ENCODE data around the gene CTIF. TPM values are rescaled to one million over a fixed set of nuclear protein-coding genes. Genes with fewer than 3 reads are reported as not detected.
"Not testable (repeated sequence)": the region's sequence is repeated elsewhere in the genome, so short reads cannot be mapped to it uniquely, and the experiment has no call there.

The CTIF gene
- polyA plus RNA-seq, 3 donors, result 13.9 to 17.0 (median 15.3) TPM

- no peak for DNase-seq (ENCODE audit: low read depth in 3 of 3, low spot score in 2 of 3)
Observed at GRCh38 chr18:48638896-48639771, 100.3 kb downstream of the CTIF start.

DNA sequence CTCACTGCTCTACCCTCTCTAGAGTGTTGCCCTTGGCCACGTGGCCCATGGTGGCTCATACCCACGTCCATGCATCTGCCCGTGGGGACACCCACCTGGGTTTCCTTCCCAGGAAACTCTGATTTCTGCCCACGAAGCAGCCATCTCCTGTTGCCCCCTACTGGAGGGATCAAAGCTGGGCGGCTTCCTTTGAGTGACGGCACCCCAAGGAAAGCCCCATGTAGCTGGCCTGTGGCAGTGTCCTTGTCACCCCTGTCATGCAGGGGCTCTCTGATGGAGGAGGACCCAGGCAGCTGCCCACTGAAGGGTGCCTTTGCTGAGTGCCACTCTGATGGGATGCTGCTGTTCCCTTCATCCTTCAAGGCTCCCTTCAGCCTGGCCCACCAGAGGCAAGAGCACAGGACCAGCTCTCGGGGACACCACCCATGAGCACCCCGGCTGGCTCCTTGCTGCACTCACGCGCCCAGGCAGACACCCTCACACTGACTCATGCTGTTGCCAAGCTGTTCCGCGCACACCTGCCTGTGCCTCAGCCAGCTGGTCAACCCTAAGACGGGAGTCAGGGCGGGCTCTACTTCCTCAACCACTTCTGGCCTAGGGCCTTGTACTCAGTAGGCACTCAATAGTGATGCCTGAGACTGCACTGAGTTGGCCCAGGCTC, 101.1 kb downstream of the CTIF start:
- DNase-seq (ENCODE audit: low read depth in 3 of 3, low spot score in 2 of 3), result no peak

- no peak for DNase-seq (ENCODE audit: low read depth in 3 of 3, low spot score in 2 of 3)
Observed at GRCh38 chr18:48640566-48641270, 101.9 kb downstream of the CTIF start.

DNA sequence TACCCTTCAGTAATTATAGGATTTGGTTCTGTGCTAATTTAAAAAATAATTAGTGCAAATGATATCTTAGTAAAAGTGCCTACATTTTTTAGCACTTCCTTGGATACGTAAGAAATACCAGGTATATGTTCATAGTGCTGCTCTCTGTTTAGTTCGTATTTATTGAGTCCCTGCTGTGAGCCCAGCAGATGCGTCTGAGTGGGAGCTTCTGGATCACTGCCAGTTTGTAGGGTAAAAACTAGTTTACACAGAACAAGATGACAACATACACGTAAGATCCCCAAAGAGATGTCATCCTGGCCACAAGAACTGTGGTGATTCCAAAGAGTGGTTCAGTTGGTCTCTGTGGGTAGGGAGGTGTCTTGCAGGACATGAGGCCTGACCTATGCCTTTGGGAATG, 103.2 kb downstream of the CTIF start:
- no peak for DNase-seq (ENCODE audit: low read depth in 3 of 3, low spot score in 2 of 3)

DNA sequence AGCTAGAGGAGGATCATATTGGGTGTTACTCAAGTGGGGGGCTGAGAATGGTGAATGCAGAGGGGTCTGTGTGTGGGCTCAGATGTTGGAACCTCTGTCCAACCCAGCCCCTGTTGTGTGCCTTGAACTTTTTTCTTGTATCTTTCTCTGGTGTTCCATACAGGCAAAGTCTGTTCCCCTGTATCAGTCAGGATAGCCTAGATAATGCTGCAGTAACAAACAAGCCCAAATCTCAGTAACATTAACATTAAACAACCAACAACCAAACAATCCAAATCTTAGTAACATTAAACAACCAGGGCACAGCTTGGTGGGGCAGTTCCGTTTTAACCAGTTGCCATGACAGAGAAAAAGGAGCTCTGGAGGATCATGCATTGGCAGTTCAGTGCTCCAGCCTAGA, 103.7 kb downstream of the CTIF start:
- DNase-seq (ENCODE audit: low read depth in 3 of 3, low spot score in 2 of 3), result no peak

DNA sequence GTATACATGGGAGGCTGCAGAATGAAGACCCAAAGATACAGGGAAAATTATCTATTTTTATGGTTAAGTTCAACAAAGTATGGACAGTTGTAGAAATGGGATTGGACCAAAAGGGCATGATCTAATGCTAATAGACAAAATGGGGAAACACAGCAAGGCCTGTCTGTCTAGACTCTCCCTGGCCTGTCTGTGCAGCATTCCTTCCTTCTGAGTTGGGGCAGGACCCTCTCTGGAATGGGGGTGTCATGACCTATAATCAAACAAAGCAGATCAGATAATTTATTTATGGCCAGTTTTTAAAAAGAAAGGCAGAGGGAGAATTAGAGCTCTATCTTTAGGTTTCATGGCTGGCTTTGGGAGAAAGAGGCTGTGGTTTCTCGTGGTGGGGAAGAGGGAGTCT, 104.4 kb downstream of the CTIF start:
- no peak for DNase-seq (ENCODE audit: low read depth in 3 of 3, low spot score in 2 of 3)

- no peak for DNase-seq (ENCODE audit: low read depth in 3 of 3, low spot score in 2 of 3)
Observed at GRCh38 chr18:48644029-48644428, 105.2 kb downstream of the CTIF start.

DNA sequence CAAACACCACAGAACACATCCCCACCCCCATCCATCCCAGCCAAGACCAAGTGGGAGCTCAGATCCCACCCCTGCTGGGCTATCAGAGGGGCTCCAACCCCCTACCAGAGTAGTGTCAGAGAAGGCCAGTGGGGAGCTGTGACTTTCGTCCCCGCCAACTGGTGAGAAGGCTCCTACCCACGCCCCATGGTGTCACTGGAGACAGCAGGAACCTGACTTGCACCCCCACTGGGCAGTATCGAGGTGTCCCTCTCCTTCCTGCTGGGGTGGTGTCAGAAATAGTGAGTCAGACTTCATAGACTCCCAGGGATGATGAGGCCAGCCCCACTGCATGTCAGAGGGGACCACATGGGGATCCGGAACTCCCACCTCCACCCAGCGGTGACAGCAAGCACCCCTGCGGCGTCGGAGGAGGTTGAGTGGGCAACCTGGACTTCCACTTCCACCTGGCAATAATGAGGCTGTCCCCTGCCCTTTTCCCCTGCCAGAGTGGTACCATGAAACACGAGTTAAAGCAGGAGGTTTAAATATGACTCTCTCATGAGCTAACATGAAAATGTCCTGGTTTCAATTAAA, 106.7 kb downstream of the CTIF start:
- no peak for DNase-seq (ENCODE audit: low read depth in 3 of 3, low spot score in 2 of 3)

DNA sequence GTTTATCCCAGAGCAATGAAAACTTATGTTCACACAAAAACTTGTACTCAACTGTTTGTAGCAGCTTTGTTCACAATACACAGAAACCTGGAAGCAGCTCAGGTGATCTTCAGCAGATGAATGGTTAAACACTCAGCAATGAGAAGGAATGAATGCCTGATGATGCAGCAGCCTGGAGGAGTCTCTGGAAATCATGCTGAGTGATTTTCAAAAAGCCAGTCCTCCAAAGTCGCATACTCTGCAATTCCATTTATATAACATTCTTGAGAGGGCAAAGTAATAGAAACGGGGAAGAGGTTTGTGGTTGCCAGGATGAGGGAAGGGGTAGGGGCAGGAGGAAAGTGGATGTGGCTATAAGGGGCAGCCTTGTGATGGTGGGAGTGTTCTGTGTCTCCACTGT, 108.1 kb downstream of the CTIF start:
- DNase-seq (ENCODE audit: low read depth in 3 of 3, low spot score in 2 of 3), result no peak

GRCh38 chr18:48649231-48649630, 110.4 kb downstream of the CTIF start:
- no peak for DNase-seq (ENCODE audit: low read depth in 3 of 3, low spot score in 2 of 3)

DNA sequence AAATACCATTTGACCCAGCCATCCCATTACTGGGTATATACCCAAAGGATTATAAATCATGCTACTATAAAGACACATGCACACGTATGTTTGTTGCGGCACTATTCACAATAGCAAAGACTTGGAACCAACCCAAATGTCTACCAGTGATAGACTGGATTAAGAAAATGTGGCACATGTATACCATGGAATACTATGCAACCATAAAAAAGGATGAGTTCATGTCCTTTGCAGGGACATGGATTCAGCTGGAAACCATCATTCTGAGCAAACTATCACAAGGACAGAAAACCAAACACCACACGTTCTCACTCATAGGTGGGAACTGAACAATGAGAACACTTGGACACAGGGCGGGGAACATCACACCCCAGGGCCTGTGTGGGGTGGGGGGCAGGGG, 115.8 kb downstream of the CTIF start:
- DNase-seq (ENCODE audit: low read depth in 3 of 3, low spot score in 2 of 3), result not testable (repeated sequence)

GRCh38 chr18:48655508-48655907, 116.7 kb downstream of the CTIF start:
- no peak for DNase-seq (ENCODE audit: low read depth in 3 of 3, low spot score in 2 of 3)

- DNase-seq (ENCODE audit: low read depth in 3 of 3, low spot score in 2 of 3), result no peak
Observed at GRCh38 chr18:48656176-48656575, 117.3 kb downstream of the CTIF start.

DNA sequence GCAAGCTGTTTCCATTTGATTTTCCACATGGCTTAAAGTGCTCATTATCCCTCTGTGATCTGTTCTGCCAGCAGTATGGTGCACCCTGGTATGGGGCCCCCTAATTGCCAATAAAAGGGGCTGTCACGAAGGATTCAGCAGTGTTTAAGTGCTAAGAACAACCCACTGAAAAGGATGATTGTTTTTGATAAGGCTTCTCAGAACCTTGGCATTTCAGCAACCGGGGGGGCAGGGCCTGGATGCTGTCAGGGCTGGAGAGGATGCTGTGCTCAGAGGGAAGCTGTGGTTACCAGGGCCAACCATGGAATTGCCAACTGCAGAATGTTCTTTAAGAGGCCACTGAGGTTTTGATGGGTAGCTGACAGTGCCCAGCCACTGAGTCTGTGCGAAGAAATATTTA, 117.8 kb downstream of the CTIF start:
- no peak for DNase-seq (ENCODE audit: low read depth in 3 of 3, low spot score in 2 of 3)

GRCh38 chr18:48657447-48658120, 118.8 kb downstream of the CTIF start:
- no peak for DNase-seq (ENCODE audit: low read depth in 3 of 3, low spot score in 2 of 3)

DNA sequence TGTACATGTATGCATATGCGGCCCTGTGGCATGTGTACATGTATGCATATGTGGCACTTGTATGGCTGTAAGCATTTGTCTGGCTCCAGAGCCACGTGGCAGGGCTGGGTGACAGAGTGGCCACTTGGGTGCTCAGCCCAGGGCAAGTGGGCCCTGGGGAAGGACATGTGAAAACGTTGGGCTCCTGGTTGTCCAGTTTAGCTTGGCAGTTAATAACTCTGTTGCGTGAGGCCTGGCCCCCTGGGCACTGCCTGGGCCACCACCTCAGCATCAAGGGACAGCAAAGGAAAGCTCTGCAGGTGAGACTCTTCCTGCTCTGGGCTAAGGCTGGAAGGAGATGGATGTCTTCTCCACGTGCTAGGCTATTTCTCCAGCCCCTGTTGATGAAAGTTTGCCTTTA, 119.9 kb downstream of the CTIF start:
- no peak for DNase-seq (ENCODE audit: low read depth in 3 of 3, low spot score in 2 of 3)

GRCh38 chr18:48659188-48660009, 120.6 kb downstream of the CTIF start:
- DNase-seq (ENCODE audit: low read depth in 3 of 3, low spot score in 2 of 3), result no peak

GRCh38 chr18:48660346-48661228, 121.8 kb downstream of the CTIF start:
- no peak for DNase-seq (ENCODE audit: low read depth in 3 of 3, low spot score in 2 of 3)

GRCh38 chr18:48661421-48661820, 122.6 kb downstream of the CTIF start:
- no peak for DNase-seq (ENCODE audit: low read depth in 3 of 3, low spot score in 2 of 3)
